ENCODE results near the gene LPO.

DNA sequence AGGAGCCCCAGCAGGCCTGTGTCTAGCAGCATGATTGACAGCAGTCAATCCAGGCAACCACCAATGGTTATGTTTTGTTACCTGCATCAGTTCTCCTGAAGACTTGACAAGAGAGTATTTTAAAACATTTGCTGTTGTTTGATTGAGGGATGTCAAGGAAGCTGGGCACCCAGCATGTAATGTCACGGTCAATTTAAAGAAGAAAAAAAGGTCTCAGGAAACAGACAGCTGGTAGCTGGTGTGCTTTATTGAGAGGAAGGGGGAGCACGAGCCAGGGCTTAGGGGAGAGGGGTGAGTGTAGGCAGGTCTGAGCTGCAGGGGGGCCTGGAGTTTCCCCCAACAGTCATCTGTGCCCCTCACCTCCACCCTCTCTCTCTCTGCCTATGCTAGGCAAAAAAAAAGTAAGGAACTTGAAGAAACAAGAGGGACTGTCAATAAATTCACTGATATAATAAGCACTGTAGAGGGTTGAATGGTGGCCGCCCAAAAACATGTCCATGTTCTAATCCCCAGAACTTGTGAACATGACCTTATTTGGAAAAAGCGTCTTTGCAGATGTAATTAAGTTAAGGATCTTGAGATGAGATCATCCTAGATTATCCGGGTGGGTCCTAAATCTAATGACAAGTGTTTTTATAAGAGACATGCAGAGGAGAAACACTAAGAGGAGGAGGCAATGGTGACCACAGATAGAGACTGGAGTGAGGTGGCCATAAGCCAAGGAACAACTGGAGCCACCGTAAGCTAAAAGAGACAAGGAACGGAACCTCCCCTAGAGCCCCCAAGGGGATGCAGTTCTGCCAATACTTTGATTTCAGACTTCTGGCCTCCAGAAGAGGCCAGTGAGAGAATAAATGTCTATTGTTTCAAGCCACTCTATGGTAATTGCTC is 75.7 kb downstream of the LPO start:
- TF ChIP-seq POLR2A (IDR thresholded peaks at IDR 0.05; ENCODE audit: low read depth, low read length) (no peak), GATA2 (IDR thresholded peaks at IDR 0.05; ENCODE audit: insufficient read depth, insufficient read length, low read depth, low read length) (no peak), EZH2 (IDR thresholded peaks at IDR 0.05; ENCODE audit: borderline replicate concordance, low read depth, low read length, severe bottlenecking) (no peak), FOS (IDR thresholded peaks at IDR 0.05; ENCODE audit: borderline replicate concordance, insufficient read depth, low read length) (no peak), POLR2AphosphoS5 (IDR thresholded peaks at IDR 0.05; ENCODE audit: insufficient read depth, low read depth, low read length) (no peak)
- TF ChIP-seq, protein P1, sequence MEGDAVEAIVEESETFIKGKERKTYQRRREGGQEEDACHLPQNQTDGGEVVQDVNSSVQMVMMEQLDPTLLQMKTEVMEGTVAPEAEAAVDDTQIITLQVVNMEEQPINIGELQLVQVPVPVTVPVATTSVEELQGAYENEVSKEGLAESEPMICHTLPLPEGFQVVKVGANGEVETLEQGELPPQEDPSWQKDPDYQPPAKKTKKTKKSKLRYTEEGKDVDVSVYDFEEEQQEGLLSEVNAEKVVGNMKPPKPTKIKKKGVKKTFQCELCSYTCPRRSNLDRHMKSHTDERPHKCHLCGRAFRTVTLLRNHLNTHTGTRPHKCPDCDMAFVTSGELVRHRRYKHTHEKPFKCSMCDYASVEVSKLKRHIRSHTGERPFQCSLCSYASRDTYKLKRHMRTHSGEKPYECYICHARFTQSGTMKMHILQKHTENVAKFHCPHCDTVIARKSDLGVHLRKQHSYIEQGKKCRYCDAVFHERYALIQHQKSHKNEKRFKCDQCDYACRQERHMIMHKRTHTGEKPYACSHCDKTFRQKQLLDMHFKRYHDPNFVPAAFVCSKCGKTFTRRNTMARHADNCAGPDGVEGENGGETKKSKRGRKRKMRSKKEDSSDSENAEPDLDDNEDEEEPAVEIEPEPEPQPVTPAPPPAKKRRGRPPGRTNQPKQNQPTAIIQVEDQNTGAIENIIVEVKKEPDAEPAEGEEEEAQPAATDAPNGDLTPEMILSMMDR (IDR thresholded peaks at IDR 0.05; ENCODE audit: extremely low read depth in 1 of 2, insufficient read depth in 1 of 2, low read depth in 1 of 2, low read length in 2 of 2), result no peak

Measured in endothelial cell of umbilical vein (primary cell).